Ecto neural progenitor cell (in vitro differentiated cells): ENCODE results near the gene TLE1.
"Not testable (repeated sequence)": the region's sequence is repeated elsewhere in the genome, so short reads cannot be mapped to it uniquely, and the experiment has no call there.

ENCODE experiments used
- DNase-seq: peaks from one replicate; pipeline ENCODE4 v3.0.0-alpha.2; 2018; ENCODE audit warnings: low spot score

The TLE1 gene

DNA sequence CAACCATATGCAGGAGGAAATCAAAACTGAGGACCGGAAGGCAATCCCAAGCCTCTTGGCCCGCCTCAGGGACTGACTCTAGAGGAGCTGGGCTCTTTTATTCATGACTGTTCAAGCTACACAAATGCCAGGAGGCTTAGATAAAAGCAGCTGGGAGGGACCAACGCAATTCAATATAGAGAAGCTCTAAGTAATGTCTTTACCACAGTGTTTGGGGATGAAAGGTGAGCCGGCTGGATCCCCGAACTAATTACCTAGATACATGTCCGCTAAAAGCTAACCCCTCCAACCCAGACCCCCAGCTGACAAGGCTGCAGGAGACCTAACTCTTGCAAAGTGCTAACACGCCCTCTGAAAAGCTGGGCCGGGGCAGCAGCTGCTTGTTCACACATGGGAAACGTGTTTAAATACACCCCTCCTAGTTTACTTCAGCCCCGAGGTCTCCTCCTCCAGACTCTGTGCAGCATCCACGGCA lies 67.5 kb downstream of the TLE1 start:
- peak; percentile 82 for DNase-seq

GRCh38 chr9:81621118-81621517 lies 68.2 kb downstream of the TLE1 start:
- no peak for DNase-seq

DNA sequence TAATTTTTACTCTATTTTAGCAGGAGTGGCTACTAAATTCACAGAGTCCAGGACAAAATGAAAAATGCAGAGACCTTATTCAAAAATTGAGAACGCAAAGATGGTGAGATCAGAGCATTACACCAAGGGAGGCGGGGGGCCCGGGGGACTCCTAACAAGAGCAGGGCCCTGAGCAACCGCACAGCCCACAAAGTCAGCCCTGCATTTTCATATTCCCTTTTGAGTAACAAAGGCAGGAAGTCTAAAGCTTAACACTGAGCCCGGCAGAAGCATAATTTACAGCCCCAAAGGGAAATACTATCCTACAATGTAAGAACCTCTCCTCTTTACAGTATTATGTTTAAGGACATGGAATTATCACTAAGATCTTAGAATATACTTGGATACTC lies 69.4 kb downstream of the TLE1 start:
- DNase-seq: no peak

DNA sequence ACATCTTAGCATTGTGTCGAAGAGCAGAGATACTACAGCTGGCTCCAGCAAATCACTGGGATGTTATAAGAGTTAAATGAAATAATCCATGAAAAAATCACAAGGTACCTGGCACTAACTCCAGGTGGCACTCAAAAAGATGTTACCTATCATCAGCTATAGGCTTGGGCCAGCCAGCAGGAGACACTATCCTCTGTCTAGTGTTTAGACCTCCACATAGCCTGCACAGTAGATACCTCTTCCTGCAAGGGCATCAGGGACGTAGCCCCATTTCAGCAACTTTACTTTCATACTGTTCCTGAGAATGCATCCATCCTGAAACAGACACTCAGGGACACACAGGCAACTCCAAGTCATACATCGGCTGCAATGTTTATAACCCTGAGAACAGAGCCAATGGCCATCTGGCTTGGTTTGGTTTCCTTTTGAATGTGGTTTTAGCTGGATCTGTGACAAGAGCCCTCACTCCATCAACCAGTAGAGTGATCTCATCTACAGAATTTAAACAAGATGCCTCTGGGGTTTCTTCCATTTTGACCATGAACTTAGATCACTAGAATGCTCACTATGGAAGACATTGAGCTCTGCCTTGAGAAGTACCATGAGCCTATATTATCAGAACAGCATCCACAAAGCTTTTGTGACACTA lies 69.9 kb downstream of the TLE1 start:
- DNase-seq: no peak

DNA sequence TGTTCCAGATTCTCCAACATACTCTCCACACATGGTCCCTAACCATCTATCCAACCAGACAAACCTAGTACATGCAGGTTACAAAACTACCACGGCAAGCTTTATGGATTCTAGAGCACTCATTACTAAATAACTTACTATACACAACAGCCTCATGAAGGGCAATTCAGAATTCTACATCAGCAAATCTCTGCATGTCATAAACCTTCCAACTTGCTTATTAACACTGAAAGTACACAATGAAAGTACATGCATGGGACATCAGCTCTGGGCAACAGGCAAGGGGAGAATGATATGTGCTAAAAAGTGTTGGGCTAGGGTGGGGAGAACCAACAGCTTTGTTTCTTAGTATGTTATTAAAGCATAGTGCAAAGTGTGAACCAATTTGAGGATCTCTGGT lies 70.4 kb downstream of the TLE1 start:
- no peak for DNase-seq

- DNase-seq: no peak
These were observed 73.2 kb downstream of the TLE1 start for GRCh38 chr9:81616141-81616540.

DNA sequence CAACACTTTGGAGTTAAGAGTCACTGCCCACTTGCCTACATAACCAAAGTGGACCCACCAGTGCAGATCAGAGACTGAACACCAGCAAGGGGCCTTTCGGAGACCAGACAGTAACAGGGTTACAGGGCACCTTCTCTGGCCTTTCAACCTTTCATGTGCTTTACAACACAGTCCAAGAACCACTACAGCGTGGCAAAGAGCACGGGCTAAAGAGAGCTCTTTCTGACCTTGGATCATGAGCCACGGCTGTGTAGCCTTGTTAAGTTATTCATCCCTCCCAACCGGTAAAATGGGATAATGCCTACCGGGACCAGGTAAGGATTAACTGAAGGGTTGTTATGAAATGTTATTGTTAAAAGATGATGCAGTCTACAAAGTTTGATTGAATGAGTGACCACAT lies 75.0 kb downstream of the TLE1 start:
- no peak for DNase-seq

- DNase-seq: no peak
These were observed 76.1 kb downstream of the TLE1 start for GRCh38 chr9:81613002-81613812.

DNA sequence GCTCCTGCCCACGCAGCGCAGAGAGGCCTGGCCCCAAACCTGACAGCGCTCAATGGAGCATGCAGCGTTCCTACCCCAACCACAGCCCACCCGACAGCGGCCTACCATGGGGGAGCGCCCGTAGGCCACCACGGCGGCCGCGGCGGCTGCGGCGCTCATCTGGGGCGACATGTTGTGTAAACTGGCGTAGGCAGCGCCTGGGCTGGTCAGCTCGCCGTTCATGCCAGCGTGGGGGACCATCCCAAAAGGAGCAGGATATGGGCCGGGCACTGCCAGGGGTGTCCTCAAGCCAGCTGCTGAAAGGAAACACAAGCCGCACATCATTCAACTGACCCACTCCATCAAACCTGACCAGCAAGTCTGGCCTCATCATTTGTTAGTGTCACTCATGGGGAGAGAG lies 77.7 kb downstream of the TLE1 start:
- no peak for DNase-seq

DNA sequence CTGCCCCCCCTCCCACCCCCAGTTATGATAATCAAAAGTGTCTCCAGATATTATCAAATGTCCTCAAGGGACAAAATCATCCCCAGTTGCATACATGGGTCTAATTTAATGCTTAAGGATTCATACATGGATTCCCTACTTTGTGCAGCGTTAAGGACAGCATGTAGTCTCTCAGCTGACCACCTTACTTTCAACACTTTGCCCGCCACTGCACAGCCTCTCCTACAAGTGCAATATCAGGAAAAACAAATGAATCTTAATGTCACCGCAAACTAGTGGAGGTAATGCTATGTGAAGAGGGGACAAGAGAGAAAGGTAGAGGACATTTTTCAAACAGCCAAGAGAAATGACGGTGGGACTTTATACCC lies 78.6 kb downstream of the TLE1 start:
- no peak for DNase-seq

- no peak for DNase-seq
These were observed 79.3 kb downstream of the TLE1 start for GRCh38 chr9:81609782-81610739.

DNA sequence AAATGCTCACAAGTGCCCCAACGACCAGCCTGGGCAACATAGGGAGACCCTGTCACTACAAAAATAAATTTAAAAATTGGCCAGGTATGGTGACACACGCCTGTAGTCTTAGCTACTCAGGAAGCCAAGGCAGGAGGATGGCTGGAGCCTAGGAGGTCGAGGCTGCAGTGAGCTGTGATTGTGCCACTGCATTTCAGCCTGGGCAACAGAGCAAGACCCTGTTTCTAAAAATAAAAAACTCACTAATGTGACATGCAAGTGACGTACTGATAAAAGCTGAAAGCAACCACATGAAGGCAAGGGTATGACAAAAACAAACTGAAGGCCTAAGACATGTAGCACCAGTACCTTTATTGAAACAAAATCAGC lies 81.1 kb downstream of the TLE1 start:
- DNase-seq: no peak

DNA sequence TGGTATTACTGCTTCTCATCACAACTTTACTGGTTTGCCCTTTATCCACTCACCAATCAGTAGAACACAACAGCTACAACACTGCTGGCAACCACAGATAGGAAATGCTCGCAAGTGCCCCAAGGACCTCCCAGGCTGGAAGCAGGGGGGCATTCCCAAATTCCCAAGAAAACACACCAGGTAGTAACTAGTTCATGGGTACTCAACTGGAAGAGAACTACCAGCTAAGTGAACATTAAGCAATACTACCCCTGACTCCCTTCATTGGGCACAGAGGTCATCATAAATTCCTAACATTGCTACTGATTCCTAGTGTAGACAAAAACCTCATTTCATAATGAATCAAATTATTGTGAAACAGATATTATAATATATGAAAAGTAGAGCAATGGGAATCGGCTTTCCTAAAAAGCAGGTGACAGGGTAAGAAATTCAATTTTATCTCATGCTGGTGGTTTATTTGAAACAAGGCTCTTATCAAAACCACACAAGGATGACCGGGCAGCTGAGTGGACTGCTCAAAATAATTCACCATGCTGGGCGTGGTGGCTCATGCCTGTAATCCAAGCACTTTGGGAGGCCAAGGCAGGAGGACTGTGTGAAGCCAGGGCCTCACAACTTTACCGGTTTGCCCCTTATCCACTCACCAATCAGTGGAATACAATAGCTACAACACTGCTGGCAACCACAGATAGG lies 81.6 kb downstream of the TLE1 start:
- no peak for DNase-seq

- not testable (repeated sequence) for DNase-seq
These were observed 83.1 kb downstream of the TLE1 start for GRCh38 chr9:81606261-81606660.

- DNase-seq: no peak
These were observed 84.1 kb downstream of the TLE1 start for GRCh38 chr9:81605170-81605670.

- no peak for DNase-seq
These were observed 84.8 kb downstream of the TLE1 start for GRCh38 chr9:81604306-81605169.

DNA sequence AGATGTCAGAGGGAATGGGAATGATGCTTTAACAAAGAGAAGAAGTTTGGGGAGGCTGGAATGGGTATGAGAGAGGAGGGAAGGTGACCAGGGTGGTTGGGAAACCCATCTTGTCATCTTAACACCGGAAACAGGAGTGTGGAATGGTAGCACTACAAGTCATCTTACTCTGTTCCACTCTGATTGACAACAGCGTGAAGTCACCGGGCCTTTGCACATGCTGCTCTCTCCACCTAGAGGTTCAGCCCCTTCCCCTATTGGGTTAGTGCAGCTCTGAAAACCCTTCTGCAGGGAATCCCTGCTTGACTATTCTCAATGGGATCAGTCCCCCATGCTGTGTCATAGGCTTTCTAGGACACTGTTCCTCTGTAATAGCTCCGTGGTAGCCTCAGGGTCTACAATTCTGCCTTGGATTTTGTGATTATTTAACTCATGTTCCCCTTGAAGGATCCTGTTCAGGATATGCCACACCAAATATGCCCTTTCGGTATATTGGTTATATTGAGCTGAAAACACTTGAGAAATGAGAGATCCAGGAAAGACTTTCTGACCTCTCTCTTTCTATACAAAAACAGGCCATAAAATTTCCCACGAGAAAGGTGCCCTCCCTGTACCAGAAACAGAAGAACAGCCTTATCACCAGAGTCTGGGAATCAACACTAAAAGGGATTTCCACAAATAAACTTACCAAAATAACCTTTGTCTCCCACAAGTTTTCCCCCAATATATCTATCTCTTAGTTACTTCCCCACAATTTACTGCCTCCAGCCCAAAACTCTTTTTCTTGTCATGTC lies 86.3 kb downstream of the TLE1 start:
- DNase-seq: no peak

- DNase-seq: no peak
These were observed 87.4 kb downstream of the TLE1 start for GRCh38 chr9:81601639-81602623.

DNA sequence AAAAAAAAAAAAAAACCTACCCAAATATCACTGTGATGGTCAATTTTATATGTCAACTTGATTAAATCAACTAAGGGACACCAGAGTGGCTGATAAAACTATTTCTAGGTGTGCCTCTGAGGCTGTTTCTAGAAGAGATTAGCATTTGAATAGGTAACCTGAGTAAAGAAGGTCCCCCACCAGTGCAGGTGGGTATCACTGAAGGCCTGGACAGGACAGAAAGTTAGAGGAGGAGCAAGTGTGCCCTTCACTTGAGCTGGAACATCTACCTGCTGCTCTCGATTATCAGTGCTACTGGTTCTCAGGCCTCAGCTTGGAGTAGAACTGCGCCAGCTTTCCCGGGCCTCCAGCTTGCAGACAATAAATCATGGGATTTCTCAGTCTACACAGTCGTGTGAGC lies 88.7 kb downstream of the TLE1 start:
- DNase-seq: no peak
